A673 (cell line): ENCODE results near the gene SPATA2L. TPM values are rescaled to one million over a fixed set of nuclear protein-coding genes. Genes with fewer than 3 reads are reported as not detected.

Source experiments
- BruUV-seq: library from RNA; stranded (reverse); fragments of 400-500 nt; replicated peaks from 2 replicates; lab custom pipeline; 2021; lab: Mats Ljungman, UMichigan
- CTCF ChIA-PET: fragments of 300-600 bp; sonication (Branson Sonifier 250); formaldehyde crosslinking; loops from one replicate; lab custom pipeline; 2022; ENCODE audit warnings: antibody characterized with exemption; lab: Charles Lee
- POLR2A ChIA-PET: fragments of 300-600 bp; sonication (Branson Sonifier 250); formaldehyde crosslinking; loops from one replicate; lab custom pipeline; 2022; ENCODE audit warnings: antibody characterized with exemption; ENCODE audit not compliant: low non-redundant PET; lab: Charles Lee
- DNase-seq: peaks from one replicate; pipeline ENCODE4 v3.0.0-alpha.2; 2015; ENCODE audit warnings: low spot score
- H3K27ac ChIP-seq: fragments of 200-600 bp; sonication (generic); 2 replicates; pipeline ENCODE4 v1.5.1; 2016; ENCODE audit warnings: mixed run types, low read depth, mild to moderate bottlenecking, mixed read lengths, antibody characterized with exemption, low read length; ENCODE audit not compliant: poor library complexity, severe bottlenecking
- H3K27me3 ChIP-seq: fragments of 200-600 bp; sonication (generic); replicated peaks from 2 replicates; pipeline ENCODE4 v1.6.1; 2017; ENCODE audit warnings: mixed run types, low read depth, mild to moderate bottlenecking, mixed read lengths, antibody characterized with exemption, low read length; ENCODE audit not compliant: insufficient read depth, poor library complexity
- H3K36me3 ChIP-seq: fragments of 200-600 bp; sonication (generic); 2 replicates; pipeline ENCODE4 v1.6.1; 2016; ENCODE audit warnings: mixed run types, mild to moderate bottlenecking, mixed read lengths, antibody characterized with exemption, low read length; ENCODE audit not compliant: insufficient read depth, poor library complexity, severe bottlenecking
- H3K4me1 ChIP-seq: fragments of 200-600 bp; sonication (generic); 2 replicates; pipeline ENCODE4 v1.6.1; 2017; ENCODE audit warnings: mixed run types, mild to moderate bottlenecking, mixed read lengths, antibody characterized with exemption, low read length; ENCODE audit not compliant: insufficient read depth, poor library complexity, severe bottlenecking
- H3K4me3 ChIP-seq: fragments of 200-600 bp; sonication (generic); 2 replicates; pipeline ENCODE4 v1.5.1; 2016; ENCODE audit warnings: low read depth, mixed run types, mild to moderate bottlenecking, mixed read lengths, low read length; ENCODE audit not compliant: poor library complexity, severe bottlenecking
- H3K9me3 ChIP-seq: fragments of 200-600 bp; sonication (generic); 2 replicates; pipeline ENCODE4 v1.6.1; 2016; ENCODE audit warnings: mixed run types, low read depth, mild to moderate bottlenecking, mixed read lengths, antibody characterized with exemption, low read length; ENCODE audit not compliant: poor library complexity, severe bottlenecking
- CTCF ChIP-seq: fragments of 300-800, 200-600 bp; sonication (generic); conservative IDR thresholded peaks from 2 replicates; pipeline ENCODE4 v1.5.1; 2017; ENCODE audit warnings: low read depth, mild to moderate bottlenecking, antibody characterized with exemption, low read length, moderate library complexity, mixed read lengths
- EZH2 ChIP-seq: fragments of 200-600 bp; sonication (generic); IDR thresholded peaks from 2 replicates; pipeline ENCODE4 v1.6.1; 2017; ENCODE audit warnings: borderline replicate concordance, low read depth, mild to moderate bottlenecking, mixed read lengths, antibody characterized with exemption, low read length; ENCODE audit not compliant: poor library complexity, severe bottlenecking
- intact Hi-C: fragments of 100-400 bp; cut with micrococcal nuclease; formaldehyde crosslinking; loops from one replicate; pipeline ENCODE4 v1.10.0; 2022; ENCODE audit not compliant: unreplicated experiment
- total RNA-seq: library from RNA; stranded (reverse); gene quantifications from 2 replicates; pipeline ENCODE4 v1.2.3, GENCODE V29; 2021

The SPATA2L gene
- total RNA-seq, 1 experiment from 2014 or later: 19.1 TPM

- Histone ChIP-seq H3K4me3 (no peak overlapping the region), H3K27me3 (no peaks in the 10 kb centered on the region), H3K36me3 (peaks cover 80% of the 10 kb centered on the region), H3K27ac (no peak overlapping the region), H3K4me1 (no peaks in the 10 kb centered on the region), H3K9me3 (no peaks in the 10 kb centered on the region)
- ChIA-PET POLR2A (no interaction called here), CTCF (no interaction called here)
- TF ChIP-seq CTCF (no peak), EZH2 (no peak)
- intact Hi-C loops: no loop called here
- no TSS peak for BruUV-seq
- DNase-seq: no peak
Observed at GRCh38 chr16:89744813-89745212, 43.3 kb upstream of the SPATA2L start.

GRCh38 chr16:89742948-89743347, 41.4 kb upstream of the SPATA2L start:
- CTCF ChIA-PET: no interaction called here
- no peak for DNase-seq
- POLR2A ChIA-PET: no interaction called here
- Histone ChIP-seq H3K4me3 (no peak overlapping the region), H3K36me3 (peaks cover 80% of the 10 kb centered on the region), H3K4me1 (no peaks in the 10 kb centered on the region), H3K27ac (peak overlapping the region; percentile 50), H3K27me3 (no peaks in the 10 kb centered on the region), H3K9me3 (no peaks in the 10 kb centered on the region)
- intact Hi-C loops: no loop called here
- no TSS peak for BruUV-seq
- no peak for TF ChIP-seq CTCF
- TF ChIP-seq EZH2: no peak

DNA sequence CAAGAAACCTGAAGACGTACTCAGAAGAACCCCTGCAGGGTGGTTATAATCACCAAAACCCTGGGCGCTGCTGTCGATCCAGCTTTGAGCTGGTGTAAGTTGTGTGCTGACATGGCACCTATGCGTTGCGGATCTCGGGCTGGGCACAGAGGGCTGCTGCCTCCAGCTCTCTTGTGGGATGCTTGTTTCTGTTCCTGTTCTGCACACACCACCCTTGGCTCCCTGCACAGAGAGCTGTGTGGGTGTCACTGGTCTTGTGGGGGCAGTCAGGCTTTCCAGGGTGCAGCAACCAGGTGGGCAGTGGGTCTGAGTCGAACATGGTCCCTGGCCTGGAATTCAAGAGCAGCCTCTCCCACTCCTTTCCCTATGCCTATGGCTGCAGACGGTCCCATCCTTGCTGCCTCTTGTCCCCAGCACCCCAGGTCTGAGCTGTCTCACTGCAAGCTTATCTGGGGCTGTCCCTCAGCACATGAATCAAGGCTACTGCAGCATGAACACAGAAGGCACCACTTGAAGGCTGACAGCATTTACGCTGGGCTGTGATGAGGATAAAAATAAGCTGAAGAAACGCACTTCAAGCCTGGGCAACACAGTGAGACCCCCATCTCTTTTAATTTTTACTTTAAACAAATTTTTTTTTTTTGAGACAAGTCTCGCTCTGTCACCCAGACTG, 40.0 kb upstream of the SPATA2L start:
- DNase-seq: no peak
- Histone ChIP-seq H3K27ac (peak overlapping the region; percentile 4), H3K4me3 (no peak overlapping the region), H3K27me3 (no peaks in the 10 kb centered on the region), H3K36me3 (peaks cover 83% of the 10 kb centered on the region), H3K9me3 (no peaks in the 10 kb centered on the region), H3K4me1 (no peaks in the 10 kb centered on the region)
- ChIA-PET CTCF (no interaction called here), POLR2A (no interaction called here)
- TF ChIP-seq CTCF: no peak
- no peak for TF ChIP-seq EZH2
- intact Hi-C loops: no loop called here
- BruUV-seq: no TSS peak
